IPS-20b (cell line): ENCODE measurements around the gene TTN.

Experiments used
- H3K27ac ChIP-seq: one replicate; pipeline ENCODE4 v1.5.1; 2013; ENCODE audit warnings: low read length
- H3K27me3 ChIP-seq: 2 replicates; pipeline ENCODE4 v1.6.1; 2013; ENCODE audit warnings: mild to moderate bottlenecking, low read length, inconsistent platforms; ENCODE audit not compliant: insufficient read depth
- H3K36me3 ChIP-seq: 2 replicates; pipeline ENCODE4 v1.6.1; 2013; ENCODE audit warnings: low read depth, mild to moderate bottlenecking, inconsistent platforms, low read length, moderate library complexity; ENCODE audit not compliant: insufficient read depth
- H3K4me1 ChIP-seq: 2 replicates; pipeline ENCODE4 v1.6.1; 2013; ENCODE audit warnings: mild to moderate bottlenecking, control low read depth, inconsistent platforms, low read length, moderate library complexity; ENCODE audit not compliant: insufficient read depth
- H3K4me3 ChIP-seq: 2 replicates; pipeline ENCODE4 v1.5.1; 2013; ENCODE audit warnings: mild to moderate bottlenecking, low read length, inconsistent platforms
- H3K9ac ChIP-seq: 2 replicates; pipeline ENCODE4 v1.6.1; 2013; ENCODE audit warnings: low read depth, mild to moderate bottlenecking, inconsistent platforms, low read length, moderate library complexity
- H3K9me3 ChIP-seq: 2 replicates; pipeline ENCODE4 v1.6.1; 2013; ENCODE audit warnings: mild to moderate bottlenecking, low read depth, low read length, inconsistent platforms; ENCODE audit not compliant: insufficient read depth

Gene TTN

DNA sequence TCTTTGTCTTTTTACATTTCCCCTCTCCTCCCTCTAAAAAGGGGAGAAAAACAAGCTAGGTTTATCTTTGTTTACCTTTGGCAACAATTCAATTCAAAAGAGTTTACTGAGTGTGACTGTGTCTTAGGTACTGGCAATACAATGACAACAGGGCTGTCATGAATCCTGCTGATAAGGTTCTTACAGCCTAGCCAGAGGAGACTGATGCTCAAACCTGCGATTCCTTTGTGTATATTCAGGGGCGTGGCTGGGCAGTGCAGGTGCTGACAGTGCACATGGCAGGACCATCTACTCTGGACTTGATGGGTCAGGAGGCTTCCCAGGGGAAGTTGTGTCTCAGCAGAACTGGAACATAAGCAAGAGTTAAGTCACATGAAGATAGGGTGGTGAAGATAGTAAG is 23.2 kb upstream of the TTN start:
- Histone ChIP-seq H3K27ac (no peak overlapping the region), H3K9me3 (no peaks in the 10 kb centered on the region), H3K4me3 (no peak overlapping the region), H3K27me3 (no peaks in the 10 kb centered on the region), H3K9ac (no peak overlapping the region), H3K4me1 (no peaks in the 10 kb centered on the region), H3K36me3 (no peaks in the 10 kb centered on the region)

DNA sequence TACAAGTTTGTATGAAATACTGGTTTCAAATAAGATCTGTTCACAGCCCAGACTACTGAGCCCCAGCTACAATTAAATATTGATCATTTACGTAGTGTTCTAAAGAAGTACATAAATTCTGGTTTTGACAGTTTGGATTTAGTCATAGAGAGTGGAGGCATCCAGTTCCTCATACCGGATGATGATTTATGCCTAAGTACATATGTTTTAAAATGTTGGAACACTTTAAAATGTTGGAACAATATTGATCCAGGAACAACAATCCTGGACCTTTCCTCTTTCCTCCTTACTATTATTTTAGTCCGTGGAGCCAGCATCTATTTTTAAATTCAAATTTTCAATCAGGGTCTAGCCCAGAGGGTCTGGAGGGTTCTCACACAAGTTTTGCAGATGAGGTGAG is 22.8 kb upstream of the TTN start:
- Histone ChIP-seq H3K4me3 (no peak overlapping the region), H3K9ac (no peak overlapping the region), H3K27me3 (no peaks in the 10 kb centered on the region)

DNA sequence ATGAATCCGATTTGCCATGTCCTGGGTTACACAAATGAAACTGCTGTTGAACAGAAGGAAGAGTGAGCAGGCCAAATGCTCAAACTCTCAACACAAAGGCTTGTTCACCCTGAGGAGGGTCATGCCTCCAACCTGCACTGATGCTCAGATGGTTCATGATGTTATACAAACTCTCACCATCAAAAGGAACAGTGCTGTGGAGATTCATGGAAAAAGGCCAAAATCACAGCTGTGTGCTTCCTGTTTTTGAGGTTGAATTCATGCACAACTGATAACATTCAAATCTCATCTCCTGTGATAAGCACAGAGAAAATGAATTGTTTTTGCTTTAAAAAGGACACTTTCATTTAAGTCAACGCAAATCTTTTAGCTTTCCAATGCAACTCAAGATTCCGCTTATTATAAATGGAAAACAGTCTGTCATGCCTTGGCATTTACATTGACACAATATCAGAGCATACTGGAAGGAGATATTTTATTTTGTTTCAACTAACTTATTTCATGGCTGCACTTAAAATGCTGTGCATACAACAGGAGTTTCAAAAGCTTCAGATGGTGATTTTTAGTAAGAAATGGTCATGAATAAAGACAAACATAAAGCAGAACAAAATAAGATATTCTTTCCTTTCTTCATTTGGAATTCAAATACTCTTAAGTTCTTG is 22.2 kb upstream of the TTN start:
- no peaks in the 10 kb centered on the region for H3K9me3 ChIP-seq
- no peaks in the 10 kb centered on the region for H3K36me3 ChIP-seq
- no peaks in the 10 kb centered on the region for H3K4me1 ChIP-seq
- no peaks in the 10 kb centered on the region for H3K27me3 ChIP-seq
- H3K9ac ChIP-seq, result no peak overlapping the region
- no peak overlapping the region for H3K4me3 ChIP-seq
- no peak overlapping the region for H3K27ac ChIP-seq

More for the DNA sequence above, 22.8 kb upstream of the TTN start:
- H3K27ac ChIP-seq, result no peak overlapping the region
- H3K9me3 ChIP-seq, result no peaks in the 10 kb centered on the region
- H3K4me1 ChIP-seq, result no peaks in the 10 kb centered on the region
- no peaks in the 10 kb centered on the region for H3K36me3 ChIP-seq

DNA sequence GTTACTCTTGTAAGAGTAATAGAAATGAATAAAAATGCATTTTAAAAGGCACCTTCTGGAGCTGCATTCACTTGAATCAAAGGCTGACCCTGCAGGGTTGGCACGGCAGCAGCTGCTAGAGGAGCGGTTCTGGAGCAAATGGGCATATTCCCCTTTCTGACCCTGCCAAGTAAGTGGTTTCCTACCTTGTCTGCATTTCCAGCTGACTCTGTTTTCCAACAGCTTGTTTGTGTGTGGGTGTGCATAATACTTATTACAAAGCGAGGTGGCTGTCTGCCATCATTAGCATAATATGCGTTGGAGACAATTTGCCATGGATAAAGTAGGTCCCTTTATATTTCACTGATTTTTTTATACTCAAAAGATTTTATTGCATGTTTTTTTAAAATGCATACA is 21.3 kb upstream of the TTN start:
- Histone ChIP-seq H3K4me3 (no peak overlapping the region), H3K36me3 (no peaks in the 10 kb centered on the region), H3K9me3 (no peaks in the 10 kb centered on the region), H3K27ac (no peak overlapping the region), H3K27me3 (no peaks in the 10 kb centered on the region), H3K4me1 (no peaks in the 10 kb centered on the region), H3K9ac (no peak overlapping the region)

DNA sequence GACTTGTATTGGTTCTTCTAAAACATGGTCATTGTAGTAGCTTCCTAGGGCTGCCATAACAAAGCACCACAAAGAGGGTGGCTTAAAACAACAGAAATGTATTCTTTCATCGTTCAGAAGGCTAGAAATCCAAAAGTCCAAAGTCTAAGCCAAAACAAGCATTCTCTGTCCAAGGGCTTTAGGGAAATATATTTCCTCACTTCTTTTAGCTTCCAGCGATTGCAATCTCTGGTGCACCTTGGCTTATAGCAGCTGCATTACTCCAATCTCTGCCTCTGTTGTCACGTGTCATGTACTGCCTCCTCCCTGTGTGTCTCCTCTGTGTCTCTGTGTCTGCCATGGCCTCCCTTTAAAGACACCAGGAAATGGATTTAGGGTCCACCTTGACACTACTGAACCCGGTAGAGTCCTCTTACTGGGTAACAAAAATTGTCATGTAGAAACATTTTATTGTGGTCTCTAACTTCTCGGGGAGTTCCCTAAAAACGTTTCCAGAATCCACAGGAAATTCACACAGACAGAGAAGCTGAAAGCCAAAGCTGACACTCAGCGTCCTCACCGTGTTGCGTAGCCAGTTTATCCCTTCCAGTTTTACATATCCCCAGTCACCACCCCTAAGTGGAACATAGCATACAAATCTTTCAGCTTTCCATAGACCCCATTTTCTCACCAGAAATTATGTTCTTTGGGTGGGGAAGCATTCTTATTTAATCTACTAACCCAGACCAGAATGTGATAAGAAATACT is 20.7 kb upstream of the TTN start:
- Histone ChIP-seq H3K27ac (no peak overlapping the region), H3K4me3 (no peak overlapping the region), H3K9me3 (no peaks in the 10 kb centered on the region), H3K36me3 (no peaks in the 10 kb centered on the region), H3K27me3 (no peaks in the 10 kb centered on the region), H3K9ac (no peak overlapping the region), H3K4me1 (no peaks in the 10 kb centered on the region)

DNA sequence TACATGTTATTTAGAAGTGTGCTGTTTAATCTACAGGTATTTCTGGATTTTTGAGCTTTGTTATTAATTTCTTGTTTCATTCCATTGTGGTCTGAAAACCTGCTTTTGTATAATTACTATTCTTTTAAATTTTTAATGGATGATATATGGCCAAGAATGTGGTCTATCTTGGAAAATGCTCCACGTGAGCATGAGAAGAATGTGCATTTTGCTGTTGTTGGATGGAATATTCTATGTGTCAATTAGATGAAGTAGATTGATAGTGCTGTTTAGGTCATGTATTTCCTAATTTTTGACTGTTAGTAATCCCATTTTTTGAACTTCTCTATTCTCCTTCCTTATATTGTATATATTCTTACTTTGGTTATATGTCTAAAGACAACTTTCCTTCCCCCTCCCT is 19.9 kb upstream of the TTN start:
- no peak overlapping the region for H3K27ac ChIP-seq
- no peaks in the 10 kb centered on the region for H3K4me1 ChIP-seq
- H3K36me3 ChIP-seq, result no peaks in the 10 kb centered on the region
- H3K9me3 ChIP-seq, result no peaks in the 10 kb centered on the region
- H3K27me3 ChIP-seq, result no peaks in the 10 kb centered on the region
- H3K4me3 ChIP-seq, result no peak overlapping the region
- H3K9ac ChIP-seq, result no peak overlapping the region

DNA sequence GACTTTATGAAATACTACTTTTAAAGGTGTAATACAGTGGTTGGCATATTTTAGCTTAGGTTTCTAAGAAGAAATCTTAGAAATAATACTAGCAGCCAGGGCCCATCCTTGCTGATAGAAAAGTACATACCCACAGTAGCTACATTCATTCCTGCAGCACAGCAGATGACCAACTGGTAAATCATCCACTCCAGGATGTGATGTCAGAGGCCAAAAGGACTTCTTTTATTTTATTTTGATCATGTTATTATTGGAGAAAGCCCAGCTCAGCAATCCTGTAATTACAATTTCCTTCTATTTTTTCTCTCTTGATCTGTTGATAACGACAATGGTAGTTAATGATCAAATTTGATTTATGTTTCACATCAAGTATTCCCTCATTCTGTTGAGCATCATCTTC is 18.0 kb upstream of the TTN start:
- H3K9ac ChIP-seq, result no peak overlapping the region
- no peak overlapping the region for H3K27ac ChIP-seq
- H3K4me3 ChIP-seq, result no peak overlapping the region
- H3K27me3 ChIP-seq, result no peaks in the 10 kb centered on the region
- H3K36me3 ChIP-seq, result no peaks in the 10 kb centered on the region
- no peaks in the 10 kb centered on the region for H3K9me3 ChIP-seq
- no peaks in the 10 kb centered on the region for H3K4me1 ChIP-seq

DNA sequence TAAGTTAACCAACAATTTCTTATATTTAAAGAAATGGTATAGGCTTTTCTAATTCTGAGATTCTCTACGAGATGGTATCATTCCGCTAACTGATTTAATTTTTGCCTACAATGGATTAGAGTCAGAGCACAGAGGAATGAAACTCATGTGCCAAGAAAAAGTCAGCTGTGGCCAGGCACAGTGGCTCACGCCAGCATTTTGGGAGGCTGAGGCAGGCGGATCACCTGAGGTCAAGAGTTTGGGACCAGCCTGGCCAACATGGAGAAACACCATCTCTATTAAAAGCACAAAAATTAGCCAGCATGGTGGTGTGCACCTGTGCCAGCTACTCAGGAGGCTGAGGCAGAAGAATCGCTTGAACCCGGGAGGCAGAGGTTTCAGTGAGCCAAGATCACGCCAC is 17.0 kb upstream of the TTN start:
- H3K9ac ChIP-seq, result no peak overlapping the region
- no peak overlapping the region for H3K4me3 ChIP-seq
- no peaks in the 10 kb centered on the region for H3K9me3 ChIP-seq
- H3K4me1 ChIP-seq, result no peaks in the 10 kb centered on the region
- H3K27me3 ChIP-seq, result no peaks in the 10 kb centered on the region
- no peak overlapping the region for H3K27ac ChIP-seq
- no peaks in the 10 kb centered on the region for H3K36me3 ChIP-seq

DNA sequence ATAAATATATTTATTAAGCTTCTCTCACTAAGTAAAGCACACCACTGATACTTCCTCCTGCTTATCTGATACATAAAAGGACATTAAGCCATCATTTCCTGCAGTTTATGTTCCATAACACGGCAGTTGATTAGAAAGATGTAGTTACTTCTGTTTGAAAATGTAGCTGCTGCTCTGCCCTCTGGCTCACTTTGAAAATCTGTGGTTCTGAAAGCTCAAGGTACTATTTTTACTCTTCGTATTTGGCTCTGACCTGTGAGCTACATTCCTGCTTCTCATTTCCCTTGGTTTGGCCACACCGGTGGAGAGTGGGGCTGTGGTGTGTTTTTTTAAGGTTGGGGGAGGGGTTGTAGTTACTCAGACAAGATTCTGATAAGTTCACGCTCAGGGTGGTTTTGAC is 12.8 kb upstream of the TTN start:
- no peaks in the 10 kb centered on the region for H3K4me1 ChIP-seq
- no peak overlapping the region for H3K27ac ChIP-seq
- H3K36me3 ChIP-seq, result no peaks in the 10 kb centered on the region
- H3K27me3 ChIP-seq, result no peaks in the 10 kb centered on the region
- no peak overlapping the region for H3K4me3 ChIP-seq
- no peak overlapping the region for H3K9ac ChIP-seq
- no peaks in the 10 kb centered on the region for H3K9me3 ChIP-seq

DNA sequence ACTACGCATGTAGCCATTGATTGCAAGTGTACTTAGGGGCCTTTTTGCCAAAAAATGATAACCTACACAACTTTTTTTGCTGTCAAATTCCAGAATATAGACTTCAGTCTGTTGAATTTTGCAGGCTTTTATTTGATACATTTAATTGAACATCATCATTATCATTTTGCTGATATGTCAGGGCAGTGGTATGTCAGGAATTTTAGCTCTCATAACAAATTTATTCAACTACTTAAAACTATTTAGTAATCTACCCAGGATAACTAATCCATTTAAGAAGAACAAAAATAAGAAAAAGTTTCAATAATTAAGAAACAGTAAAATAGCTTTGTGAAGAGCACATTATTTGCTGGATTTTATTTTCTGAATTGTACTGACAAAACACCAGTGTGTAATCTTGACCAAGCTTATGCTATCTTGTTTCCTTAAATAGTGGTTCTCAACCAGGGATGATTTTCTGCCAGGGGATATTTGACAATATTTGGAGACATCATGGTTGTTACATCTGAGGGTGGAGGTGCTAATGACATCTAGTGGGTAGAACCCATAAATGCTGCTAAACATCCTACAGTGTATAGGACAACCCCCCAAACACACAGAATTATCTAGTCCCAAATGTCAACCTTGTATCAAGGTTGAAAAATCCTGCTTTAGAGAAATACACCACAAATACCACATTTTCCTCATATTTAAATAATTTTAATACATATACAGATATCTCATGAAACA is 12.1 kb upstream of the TTN start:
- no peaks in the 10 kb centered on the region for H3K4me1 ChIP-seq
- H3K9ac ChIP-seq, result no peak overlapping the region
- H3K9me3 ChIP-seq, result no peaks in the 10 kb centered on the region
- H3K27ac ChIP-seq, result no peak overlapping the region
- H3K27me3 ChIP-seq, result no peaks in the 10 kb centered on the region
- no peak overlapping the region for H3K4me3 ChIP-seq
- H3K36me3 ChIP-seq, result no peaks in the 10 kb centered on the region

DNA sequence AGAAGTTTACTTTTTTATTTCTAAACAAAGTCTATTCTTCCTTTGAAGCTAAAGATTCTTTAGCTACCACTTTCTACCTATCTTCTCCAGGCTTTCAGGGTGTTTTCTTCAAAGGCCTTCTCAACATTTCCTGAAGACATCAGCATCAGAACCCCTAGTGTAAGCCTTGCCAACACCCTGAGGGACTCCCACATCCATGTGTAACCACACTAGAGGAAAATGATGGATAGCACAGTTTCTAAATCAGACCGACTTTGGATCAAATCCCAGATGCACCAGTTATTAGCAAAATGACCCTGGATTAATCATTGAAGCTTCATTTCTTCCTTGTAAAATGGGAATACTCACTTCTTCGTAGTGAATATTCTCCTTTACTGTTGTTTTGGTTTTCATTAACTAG is 4.7 kb upstream of the TTN start:
- Histone ChIP-seq H3K27me3 (no peaks in the 10 kb centered on the region), H3K9ac (no peak overlapping the region), H3K27ac (no peak overlapping the region), H3K9me3 (no peaks in the 10 kb centered on the region), H3K36me3 (no peaks in the 10 kb centered on the region), H3K4me3 (no peak overlapping the region), H3K4me1 (no peaks in the 10 kb centered on the region)

DNA sequence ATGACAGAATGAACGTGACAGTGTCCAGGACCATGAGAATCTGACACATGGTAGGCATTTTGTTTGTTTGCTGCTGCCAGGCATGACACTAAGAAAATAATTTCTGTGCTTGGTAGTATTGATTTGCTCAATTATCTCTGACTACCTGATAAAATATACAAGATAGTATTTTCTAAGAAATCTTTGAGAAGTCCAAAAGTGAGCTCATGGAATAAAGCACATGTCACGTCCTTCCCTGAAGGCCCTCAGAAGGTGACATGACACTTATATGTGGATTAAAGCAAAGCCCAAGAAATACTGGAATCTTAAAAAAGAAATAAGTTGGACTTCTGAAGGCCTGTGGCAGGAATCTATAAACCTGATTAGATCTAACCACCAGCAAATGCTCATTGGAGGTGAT is 3.8 kb upstream of the TTN start:
- Histone ChIP-seq H3K36me3 (no peaks in the 10 kb centered on the region), H3K9me3 (no peaks in the 10 kb centered on the region), H3K27ac (no peak overlapping the region), H3K27me3 (no peaks in the 10 kb centered on the region), H3K9ac (no peak overlapping the region), H3K4me1 (no peaks in the 10 kb centered on the region), H3K4me3 (no peak overlapping the region)
